Measurements from ENCODE around the gene FAM124B. TPM values are rescaled to one million over a fixed set of nuclear protein-coding genes. Genes with fewer than 3 reads are reported as not detected.
A peak's percentile ranks its signal among the peaks of the same experiment; 100 is the strongest.

FAM124B gene
- polyA plus RNA-seq, 3 donors, result 1.8 to 2.1 (median 2.0) TPM

DNA sequence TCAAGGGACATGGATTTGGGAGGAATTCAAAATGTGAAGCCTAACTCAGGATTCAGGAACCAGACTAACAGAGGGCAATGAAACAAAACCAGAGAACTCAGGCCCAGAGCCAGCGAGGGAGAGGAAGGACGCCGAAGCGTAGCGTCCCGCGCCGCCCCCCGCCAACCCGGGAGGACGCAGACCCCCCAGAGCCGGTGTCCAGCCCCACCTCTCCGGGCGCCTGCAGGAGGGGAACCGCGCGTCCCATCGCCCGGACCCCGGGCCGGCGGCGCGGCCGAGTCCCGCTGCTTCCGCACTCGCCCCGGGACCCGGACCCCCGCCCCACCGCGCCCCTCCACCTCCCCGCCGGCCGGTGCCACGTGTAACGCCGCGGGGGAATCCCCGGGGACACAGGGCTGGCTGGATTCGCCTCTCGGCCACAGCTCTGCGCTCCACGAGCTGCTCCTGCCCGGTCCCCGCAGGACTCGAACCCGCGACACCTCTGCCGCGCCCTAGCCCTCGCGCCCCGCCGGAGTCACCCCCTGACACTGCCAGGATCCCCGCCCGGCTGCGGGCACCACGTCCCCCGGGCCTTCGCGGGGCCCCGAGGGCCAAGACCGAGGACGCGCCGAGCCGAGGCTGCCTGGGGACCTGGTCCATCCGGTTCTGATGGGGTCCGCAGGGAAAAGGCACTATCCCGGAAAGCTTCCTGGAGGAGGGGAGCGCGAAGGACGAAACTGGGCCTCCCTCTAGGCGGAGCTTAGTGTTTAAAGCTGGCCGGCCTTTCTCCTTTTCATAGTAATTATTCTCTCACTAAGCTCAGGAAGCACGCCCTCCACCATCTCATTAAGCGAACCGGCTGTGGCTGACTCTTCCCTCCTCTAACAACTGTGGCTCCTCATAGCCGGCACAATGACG, 40.4 kb upstream of the FAM124B start:
- peak overlapping the region; percentile 74 for H3K9ac ChIP-seq (ENCODE audit: insufficient read depth, low read length, poor library complexity, severe bottlenecking)
- peaks cover 14 to 17% of the 10 kb centered on the region in 2 donors for H3K4me1 ChIP-seq (ENCODE audit: control insufficient read depth in 1 of 2, insufficient read depth in 2 of 2, low read length in 2 of 2)
- H3K27me3 Mint-ChIP-seq (ENCODE audit: low read depth in 3 of 3), result peaks cover 9 to 25% (median 11%) of the 10 kb centered on the region in 3 donors
- peaks cover 28% of the 10 kb centered on the region for H3K4me1 Mint-ChIP-seq
- under 1% methylated on average over 68 of the region's 82 CpGs for WGBS (ENCODE audit: insufficient coverage)
- H3K27ac ChIP-seq (ENCODE audit: low read depth in 1 of 2, low read length in 2 of 2), result peak overlapping the region in 1 of 2 donors; percentile 41
- H3K9me3 Mint-ChIP-seq, result peaks cover 0 to 3% (median 0%) of the 10 kb centered on the region in 7 donors
- TF ChIP-seq, protein P1, sequence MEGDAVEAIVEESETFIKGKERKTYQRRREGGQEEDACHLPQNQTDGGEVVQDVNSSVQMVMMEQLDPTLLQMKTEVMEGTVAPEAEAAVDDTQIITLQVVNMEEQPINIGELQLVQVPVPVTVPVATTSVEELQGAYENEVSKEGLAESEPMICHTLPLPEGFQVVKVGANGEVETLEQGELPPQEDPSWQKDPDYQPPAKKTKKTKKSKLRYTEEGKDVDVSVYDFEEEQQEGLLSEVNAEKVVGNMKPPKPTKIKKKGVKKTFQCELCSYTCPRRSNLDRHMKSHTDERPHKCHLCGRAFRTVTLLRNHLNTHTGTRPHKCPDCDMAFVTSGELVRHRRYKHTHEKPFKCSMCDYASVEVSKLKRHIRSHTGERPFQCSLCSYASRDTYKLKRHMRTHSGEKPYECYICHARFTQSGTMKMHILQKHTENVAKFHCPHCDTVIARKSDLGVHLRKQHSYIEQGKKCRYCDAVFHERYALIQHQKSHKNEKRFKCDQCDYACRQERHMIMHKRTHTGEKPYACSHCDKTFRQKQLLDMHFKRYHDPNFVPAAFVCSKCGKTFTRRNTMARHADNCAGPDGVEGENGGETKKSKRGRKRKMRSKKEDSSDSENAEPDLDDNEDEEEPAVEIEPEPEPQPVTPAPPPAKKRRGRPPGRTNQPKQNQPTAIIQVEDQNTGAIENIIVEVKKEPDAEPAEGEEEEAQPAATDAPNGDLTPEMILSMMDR (IDR thresholded peaks at IDR 0.05), result no peak
- H3K27me3 ChIP-seq (ENCODE audit: control insufficient read depth in 2 of 2, insufficient read depth in 2 of 2, low read length in 2 of 2), result no peaks in the 10 kb centered on the region
- H3K9me3 ChIP-seq (replicated peaks in 1 of 2; ENCODE audit: control insufficient read depth in 1 of 2, insufficient read depth in 1 of 2, low read length in 2 of 2), result no peaks in the 10 kb centered on the region
- peak overlapping the region; percentile 80 to 93 for H3K4me3 Mint-ChIP-seq
- H4K20me1 ChIP-seq (ENCODE audit: insufficient read depth, low read length), result no peaks in the 10 kb centered on the region
- H3K36me3 Mint-ChIP-seq, result no peaks in the 10 kb centered on the region
- peak overlapping the region; percentile 46 to 80 (median 46) for H3K4me3 ChIP-seq (replicated peaks in 1 of 3; ENCODE audit: low read depth in 2 of 3, low read length in 3 of 3)
- peak overlapping the region; percentile 99 for H2AFZ ChIP-seq (ENCODE audit: insufficient read depth, low read depth, low read length, poor library complexity, severe bottlenecking)
- intact Hi-C loops (cut with micrococcal nuclease), result loop anchor here in 1 of 2 donors (5.0 kb wide), 2 partner anchors 35 to 75 kb away; no protein-coding TSS in a partner anchor
- peak; percentile 8 to 26 (median 11) for DNase-seq
- H3K27ac Mint-ChIP-seq, result peak overlapping the region in 4 of 7 donors; percentile 53 to 82 (median 68)
- no peaks in the 10 kb centered on the region for H3K79me2 ChIP-seq (ENCODE audit: insufficient read depth, low read length)
- H3K4me2 ChIP-seq (replicated peaks; ENCODE audit: extremely low read depth, low read length, poor library complexity, severe bottlenecking), result peak overlapping the region; percentile 91
- no peaks in the 10 kb centered on the region for H3K36me3 ChIP-seq (replicated peaks in 1 of 2; ENCODE audit: control insufficient read depth in 1 of 2, insufficient read depth in 2 of 2, low read length in 2 of 2)

GRCh38 chr2:224440988-224441387, 39.1 kb upstream of the FAM124B start:
- peaks cover 0 to 3% (median 0%) of the 10 kb centered on the region in 7 donors for H3K9me3 Mint-ChIP-seq
- Histone ChIP-seq H3K27me3 (ENCODE audit: control insufficient read depth in 2 of 2, insufficient read depth in 2 of 2, low read length in 2 of 2) (no peaks in the 10 kb centered on the region), H3K27ac (ENCODE audit: low read depth in 1 of 2, low read length in 2 of 2) (no peak overlapping the region), H3K9me3 (replicated peaks in 1 of 2; ENCODE audit: control insufficient read depth in 1 of 2, insufficient read depth in 1 of 2, low read length in 2 of 2) (no peaks in the 10 kb centered on the region), H2AFZ (ENCODE audit: insufficient read depth, low read depth, low read length, poor library complexity, severe bottlenecking) (no peak overlapping the region), H3K4me1 (ENCODE audit: control insufficient read depth in 1 of 2, insufficient read depth in 2 of 2, low read length in 2 of 2) (peaks cover 14 to 17% of the 10 kb centered on the region in 2 donors), H3K4me3 (replicated peaks in 1 of 3; ENCODE audit: low read depth in 2 of 3, low read length in 3 of 3) (no peak overlapping the region), H3K4me2 (replicated peaks; ENCODE audit: extremely low read depth, low read length, poor library complexity, severe bottlenecking) (no peak overlapping the region), H3K9ac (ENCODE audit: insufficient read depth, low read length, poor library complexity, severe bottlenecking) (no peak overlapping the region), H3K36me3 (replicated peaks in 1 of 2; ENCODE audit: control insufficient read depth in 1 of 2, insufficient read depth in 2 of 2, low read length in 2 of 2) (no peaks in the 10 kb centered on the region), H3K79me2 (ENCODE audit: insufficient read depth, low read length) (no peaks in the 10 kb centered on the region), H4K20me1 (ENCODE audit: insufficient read depth, low read length) (no peaks in the 10 kb centered on the region)
- H3K36me3 Mint-ChIP-seq, result no peaks in the 10 kb centered on the region
- TF ChIP-seq, protein P1 (IDR thresholded peaks at IDR 0.05), result no peak
- peak overlapping the region in 1 of 7 donors; percentile 64 for H3K27ac Mint-ChIP-seq
- WGBS (ENCODE audit: insufficient coverage), result 100% methylated on average over 1 of the region's 5 CpGs
- H3K4me1 Mint-ChIP-seq, result peaks cover 28% of the 10 kb centered on the region
- intact Hi-C loops (cut with micrococcal nuclease), result loop anchor here in 1 of 2 donors (5.0 kb wide), 2 partner anchors 34 to 74 kb away; no protein-coding TSS in a partner anchor
- peak; percentile 46 to 76 (median 69) for DNase-seq
- peaks cover 9 to 23% (median 15%) of the 10 kb centered on the region in 3 donors for H3K27me3 Mint-ChIP-seq (ENCODE audit: low read depth in 3 of 3)
- H3K4me3 Mint-ChIP-seq, result peak overlapping the region; percentile 4 to 90
